NCI-H460 (cell line): ENCODE data around the gene HMGN5. TPM values are rescaled to one million over a fixed set of nuclear protein-coding genes. Genes with fewer than 3 reads are reported as not detected.

Experiments
- DNase-seq: peaks from one replicate; pipeline ENCODE4 v3.0.0-alpha.2; 2016; ENCODE audit warnings: low read depth; ENCODE audit errors: extremely low read depth
- total RNA-seq: library from RNA; depleted of rRNA; stranded (reverse); fragments of >200 nt; shearing (Covaris generic); gene quantifications from 2 replicates; pipeline ENCODE4 v1.2.3, GENCODE V29; 2014; rRNA removed

Gene HMGN5
- total RNA-seq, 1 experiment from 2014 or later = 5.1 TPM

GRCh38 chrX:81120936-81121371 is 80.8 kb downstream of the HMGN5 start:
- peak; percentile 68 for DNase-seq

GRCh38 chrX:81120258-81120935 is 81.3 kb downstream of the HMGN5 start:
- DNase-seq = no peak

- no peak for DNase-seq
Observed at GRCh38 chrX:81114757-81115156, 87.0 kb downstream of the HMGN5 start.

- DNase-seq = no peak
Observed at GRCh38 chrX:81110286-81110685, 91.4 kb downstream of the HMGN5 start.

GRCh38 chrX:81082649-81083048 is 119.1 kb downstream of the HMGN5 start:
- no peak for DNase-seq

Other genes starting within 250 kb of the HMGN5 start
- gene SH3BGRL, start 189 bp upstream of the HMGN5 start, total RNA-seq = 77.1 and 78.2 TPM in 2 replicates